GM19455 (cell line): ENCODE measurements around the gene TMEM196.
"Not testable (repeated sequence)": the region's sequence is repeated elsewhere in the genome, so short reads cannot be mapped to it uniquely, and the experiment has no call there.

Experiments
- ATAC-seq: cut with Tn5 transposase; IDR thresholded peaks from one replicate; pipeline ENCODE4 v1.9.1; 2021; ENCODE audit not compliant: unreplicated experiment

Gene TMEM196

GRCh38 chr7:19708397-19709248 lies 64.8 kb downstream of the TMEM196 start, which contains the start of gene POLR1F:
Gene POLR1F, minus strand, starts transcription at chr7:19709037. Its CDS starts 21 bp downstream, at chr7:19709016.
- ATAC-seq: peak; percentile 99

GRCh38 chr7:19707240-19707639 lies 66.2 kb downstream of the TMEM196 start:
- ATAC-seq: no peak

- no peak for ATAC-seq
Measured at GRCh38 chr7:19705663-19706062, 67.8 kb downstream of the TMEM196 start.

- ATAC-seq: no peak
Measured at GRCh38 chr7:19701471-19701870, 71.9 kb downstream of the TMEM196 start.

GRCh38 chr7:19700936-19701335 lies 72.5 kb downstream of the TMEM196 start:
- ATAC-seq: no peak

GRCh38 chr7:19698331-19698730 lies 75.1 kb downstream of the TMEM196 start:
- ATAC-seq: no peak

GRCh38 chr7:19696926-19697325 lies 76.5 kb downstream of the TMEM196 start:
- ATAC-seq: no peak

- no peak for ATAC-seq
Measured at GRCh38 chr7:19692111-19692828, 81.1 kb downstream of the TMEM196 start.

- ATAC-seq: no peak
Measured at GRCh38 chr7:19690736-19691135, 82.7 kb downstream of the TMEM196 start.

- ATAC-seq: not testable (repeated sequence)
Measured at GRCh38 chr7:19689130-19689529, 84.3 kb downstream of the TMEM196 start.

GRCh38 chr7:19681596-19681995 lies 91.8 kb downstream of the TMEM196 start:
- no peak for ATAC-seq

GRCh38 chr7:19677180-19677579 lies 96.2 kb downstream of the TMEM196 start:
- ATAC-seq: peak; percentile 64

- ATAC-seq: no peak
Measured at GRCh38 chr7:19675816-19676215, 97.6 kb downstream of the TMEM196 start.

GRCh38 chr7:19674266-19674960 lies 99.0 kb downstream of the TMEM196 start:
- ATAC-seq: no peak

- no peak for ATAC-seq
Measured at GRCh38 chr7:19670806-19671205, 102.6 kb downstream of the TMEM196 start.
